Measurements from ENCODE around the gene TBCE. TPM values are rescaled to one million over a fixed set of nuclear protein-coding genes. Genes with fewer than 3 reads are reported as not detected.
"Not testable (repeated sequence)": the region's sequence is repeated elsewhere in the genome, so short reads cannot be mapped to it uniquely, and the experiment has no call there.

Gene TBCE
- polyA plus RNA-seq, 3 donors: 15.4 to 19.4 (median 17.6) TPM

- H3K79me2 ChIP-seq (ENCODE audit: insufficient read depth, low read length): peaks cover 61% of the 10 kb centered on the region
- peak overlapping the region in 1 of 7 donors; percentile 40 for H3K27ac Mint-ChIP-seq
- no peaks in the 10 kb centered on the region for H3K9me3 Mint-ChIP-seq
Measured at GRCh38 chr1:235369802-235370201, 2.6 kb downstream of the TBCE start.

GRCh38 chr1:235375919-235376605 lies 8.8 kb downstream of the TBCE start:
- H2AFZ ChIP-seq (ENCODE audit: insufficient read depth, low read depth, low read length, poor library complexity, severe bottlenecking): no peak overlapping the region
- peaks cover 0 to 2% (median 0%) of the 10 kb centered on the region in 3 donors for H3K27me3 Mint-ChIP-seq (ENCODE audit: low read depth in 3 of 3)
- no peak overlapping the region for H3K4me2 ChIP-seq (replicated peaks; ENCODE audit: extremely low read depth, low read length, poor library complexity, severe bottlenecking)
- peaks cover 14% of the 10 kb centered on the region for H4K20me1 ChIP-seq (ENCODE audit: insufficient read depth, low read length)
- H3K9ac ChIP-seq (ENCODE audit: insufficient read depth, low read length, poor library complexity, severe bottlenecking): no peak overlapping the region
- no peak overlapping the region for H3K4me3 ChIP-seq (replicated peaks in 1 of 3; ENCODE audit: low read depth in 2 of 3, low read length in 3 of 3)
- no peaks in the 10 kb centered on the region for H3K9me3 Mint-ChIP-seq
- no peaks in the 10 kb centered on the region for H3K4me1 Mint-ChIP-seq
- no peak for DNase-seq
- intact Hi-C loops (cut with micrococcal nuclease): no loop called here
- peaks cover 12 to 31% of the 10 kb centered on the region in 2 donors for H3K36me3 ChIP-seq (replicated peaks in 1 of 2; ENCODE audit: control insufficient read depth in 1 of 2, insufficient read depth in 2 of 2, low read length in 2 of 2)
- H3K27me3 ChIP-seq (ENCODE audit: control insufficient read depth in 2 of 2, insufficient read depth in 2 of 2, low read length in 2 of 2): no peaks in the 10 kb centered on the region
- TF ChIP-seq, protein P1, sequence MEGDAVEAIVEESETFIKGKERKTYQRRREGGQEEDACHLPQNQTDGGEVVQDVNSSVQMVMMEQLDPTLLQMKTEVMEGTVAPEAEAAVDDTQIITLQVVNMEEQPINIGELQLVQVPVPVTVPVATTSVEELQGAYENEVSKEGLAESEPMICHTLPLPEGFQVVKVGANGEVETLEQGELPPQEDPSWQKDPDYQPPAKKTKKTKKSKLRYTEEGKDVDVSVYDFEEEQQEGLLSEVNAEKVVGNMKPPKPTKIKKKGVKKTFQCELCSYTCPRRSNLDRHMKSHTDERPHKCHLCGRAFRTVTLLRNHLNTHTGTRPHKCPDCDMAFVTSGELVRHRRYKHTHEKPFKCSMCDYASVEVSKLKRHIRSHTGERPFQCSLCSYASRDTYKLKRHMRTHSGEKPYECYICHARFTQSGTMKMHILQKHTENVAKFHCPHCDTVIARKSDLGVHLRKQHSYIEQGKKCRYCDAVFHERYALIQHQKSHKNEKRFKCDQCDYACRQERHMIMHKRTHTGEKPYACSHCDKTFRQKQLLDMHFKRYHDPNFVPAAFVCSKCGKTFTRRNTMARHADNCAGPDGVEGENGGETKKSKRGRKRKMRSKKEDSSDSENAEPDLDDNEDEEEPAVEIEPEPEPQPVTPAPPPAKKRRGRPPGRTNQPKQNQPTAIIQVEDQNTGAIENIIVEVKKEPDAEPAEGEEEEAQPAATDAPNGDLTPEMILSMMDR (IDR thresholded peaks at IDR 0.05): no peak
- no peak overlapping the region for H3K4me3 Mint-ChIP-seq
- peaks cover 30% of the 10 kb centered on the region for H3K79me2 ChIP-seq (ENCODE audit: insufficient read depth, low read length)
- H3K27ac Mint-ChIP-seq: peak overlapping the region in 3 of 7 donors; percentile 4 to 59 (median 21)
- no peaks in the 10 kb centered on the region for H3K4me1 ChIP-seq (ENCODE audit: control insufficient read depth in 1 of 2, insufficient read depth in 2 of 2, low read length in 2 of 2)
- H3K27ac ChIP-seq (ENCODE audit: low read depth in 1 of 2, low read length in 2 of 2): no peak overlapping the region
- peaks cover 30 to 57% of the 10 kb centered on the region in 2 donors for H3K36me3 Mint-ChIP-seq
- 100% methylated on average over 4 of the region's 6 CpGs for WGBS (ENCODE audit: insufficient coverage)
- H3K9me3 ChIP-seq (replicated peaks in 1 of 2; ENCODE audit: control insufficient read depth in 1 of 2, insufficient read depth in 1 of 2, low read length in 2 of 2): no peaks in the 10 kb centered on the region

More at GRCh38 chr1:235369802-235370201, 2.6 kb downstream of the TBCE start:
- peaks cover 22% of the 10 kb centered on the region for H3K4me1 Mint-ChIP-seq
- H3K4me3 Mint-ChIP-seq: no peak overlapping the region
- Histone ChIP-seq H3K27ac (ENCODE audit: low read depth in 1 of 2, low read length in 2 of 2) (no peak overlapping the region), H3K9ac (ENCODE audit: insufficient read depth, low read length, poor library complexity, severe bottlenecking) (no peak overlapping the region), H3K4me3 (replicated peaks in 1 of 3; ENCODE audit: low read depth in 2 of 3, low read length in 3 of 3) (no peak overlapping the region), H3K4me2 (replicated peaks; ENCODE audit: extremely low read depth, low read length, poor library complexity, severe bottlenecking) (no peak overlapping the region), H3K36me3 (replicated peaks in 1 of 2; ENCODE audit: control insufficient read depth in 1 of 2, insufficient read depth in 2 of 2, low read length in 2 of 2) (no peaks in the 10 kb centered on the region), H4K20me1 (ENCODE audit: insufficient read depth, low read length) (no peaks in the 10 kb centered on the region), H3K27me3 (ENCODE audit: control insufficient read depth in 2 of 2, insufficient read depth in 2 of 2, low read length in 2 of 2) (no peaks in the 10 kb centered on the region), H3K4me1 (ENCODE audit: control insufficient read depth in 1 of 2, insufficient read depth in 2 of 2, low read length in 2 of 2) (peaks cover 11 to 17% of the 10 kb centered on the region in 2 donors), H2AFZ (ENCODE audit: insufficient read depth, low read depth, low read length, poor library complexity, severe bottlenecking) (no peak overlapping the region), H3K9me3 (replicated peaks in 1 of 2; ENCODE audit: control insufficient read depth in 1 of 2, insufficient read depth in 1 of 2, low read length in 2 of 2) (no peaks in the 10 kb centered on the region)
- DNase-seq: no peak
- intact Hi-C loops (cut with micrococcal nuclease): loop anchor here in 1 of 2 donors (5.0 kb wide), 1 partner anchor 43 kb away; the partner anchor contains the start of genes ARID4B and GGPS1
- H3K36me3 Mint-ChIP-seq: peaks cover 2 to 17% of the 10 kb centered on the region in 2 donors
- TF ChIP-seq, protein P1 (IDR thresholded peaks at IDR 0.05): no peak
- H3K27me3 Mint-ChIP-seq (ENCODE audit: low read depth in 3 of 3): peaks cover 0 to 3% (median 0%) of the 10 kb centered on the region in 3 donors
- 94% methylated on average over 3 of the region's 5 CpGs for WGBS (ENCODE audit: insufficient coverage)

DNA sequence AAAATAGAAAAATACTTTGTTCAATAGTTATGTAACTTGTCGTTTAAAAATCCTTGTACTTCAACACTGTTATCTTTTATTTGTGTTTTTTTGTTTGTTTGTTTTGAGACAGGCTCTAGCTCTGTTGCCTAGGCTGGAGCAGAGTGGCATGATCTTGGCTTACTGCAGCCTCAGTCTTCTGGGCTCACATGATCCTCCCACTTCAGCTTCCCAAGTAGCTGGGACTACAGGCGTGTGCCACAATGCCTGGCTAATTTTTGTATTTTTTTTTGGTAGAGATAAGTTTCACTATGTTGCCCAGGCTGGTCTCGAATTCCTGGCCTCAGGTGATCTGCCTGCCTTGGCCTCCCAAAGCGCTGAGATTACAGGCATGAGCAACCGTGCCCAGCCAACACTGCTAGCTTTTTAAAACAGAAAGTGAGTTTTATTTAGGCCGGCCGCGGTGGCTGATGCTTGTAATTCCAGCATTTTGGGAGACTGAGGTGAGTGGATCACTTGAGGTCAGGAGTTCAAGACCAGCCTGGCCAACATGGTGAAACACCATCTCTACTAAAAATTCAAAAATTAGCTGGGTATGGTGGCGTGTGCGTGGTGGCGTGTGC lies 11.0 kb downstream of the TBCE start:
- H3K27ac Mint-ChIP-seq: peak overlapping the region in 5 of 7 donors; percentile 33 to 59 (median 58)
- Histone ChIP-seq H3K36me3 (replicated peaks in 1 of 2; ENCODE audit: control insufficient read depth in 1 of 2, insufficient read depth in 2 of 2, low read length in 2 of 2) (peaks cover 15 to 36% of the 10 kb centered on the region in 2 donors), H4K20me1 (ENCODE audit: insufficient read depth, low read length) (peaks cover 14% of the 10 kb centered on the region), H3K79me2 (ENCODE audit: insufficient read depth, low read length) (peaks cover 11% of the 10 kb centered on the region)
- H3K4me3 Mint-ChIP-seq; H3K4me1 Mint-ChIP-seq; H3K4me1 ChIP-seq (ENCODE audit: control insufficient read depth in 1 of 2, insufficient read depth in 2 of 2, low read length in 2 of 2); H3K27me3 ChIP-seq (ENCODE audit: control insufficient read depth in 2 of 2, insufficient read depth in 2 of 2, low read length in 2 of 2); H3K4me2 ChIP-seq (replicated peaks; ENCODE audit: extremely low read depth, low read length, poor library complexity, severe bottlenecking); intact Hi-C loops (cut with micrococcal nuclease); DNase-seq; H3K4me3 ChIP-seq (replicated peaks in 1 of 3; ENCODE audit: low read depth in 2 of 3, low read length in 3 of 3); H3K27ac ChIP-seq (ENCODE audit: low read depth in 1 of 2, low read length in 2 of 2); H3K9me3 ChIP-seq (replicated peaks in 1 of 2; ENCODE audit: control insufficient read depth in 1 of 2, insufficient read depth in 1 of 2, low read length in 2 of 2); H3K27me3 Mint-ChIP-seq (ENCODE audit: low read depth in 3 of 3); H3K9ac ChIP-seq (ENCODE audit: insufficient read depth, low read length, poor library complexity, severe bottlenecking); H3K9me3 Mint-ChIP-seq; H2AFZ ChIP-seq (ENCODE audit: insufficient read depth, low read depth, low read length, poor library complexity, severe bottlenecking): not testable (repeated sequence)
- WGBS (ENCODE audit: insufficient coverage): 100% methylated on average over 7 of the region's 11 CpGs
- peaks cover 37 to 60% of the 10 kb centered on the region in 2 donors for H3K36me3 Mint-ChIP-seq

All from CD14-positive monocyte (primary cell).